DND-41 (cell line): Measurements from ENCODE around the gene TRAF2.
"Not testable (repeated sequence)": the region's sequence is repeated elsewhere in the genome, so short reads cannot be mapped to it uniquely, and the experiment has no call there.

ENCODE experiments used
- ATAC-seq: fragments of 200-7000 bp; cut with Tn5 transposase; 3 replicates; pipeline ENCODE4 v1.9.1; 2021; ENCODE audit warnings: low read depth; ENCODE audit not compliant: insufficient read depth
- DNase-seq: peaks from one replicate; pipeline ENCODE4 v3.0.0-alpha.2; 2020
- H2AFZ ChIP-seq: 2 replicates; pipeline ENCODE4 v1.6.0; 2012; ENCODE audit warnings: low read depth, low read length
- H3K27ac ChIP-seq: 2 replicates; pipeline ENCODE4 v1.5.1; 2012; ENCODE audit warnings: low read length, inconsistent platforms
- H3K27me3 ChIP-seq: fragments of 200-600 bp; sonication (generic); 2 replicates; pipeline ENCODE4 v1.6.0; 2012; ENCODE audit warnings: low read length, mild to moderate bottlenecking, inconsistent platforms; ENCODE audit not compliant: insufficient read depth, poor library complexity
- H3K36me3 ChIP-seq: 2 replicates; pipeline ENCODE4 v1.5.1; 2012; ENCODE audit warnings: low read length, inconsistent platforms; ENCODE audit not compliant: insufficient read depth
- H3K4me1 ChIP-seq: 2 replicates; pipeline ENCODE4 v1.5.1; 2012; ENCODE audit warnings: mild to moderate bottlenecking, low read length; ENCODE audit not compliant: insufficient read depth
- H3K4me2 ChIP-seq: 2 replicates; pipeline ENCODE4 v1.6.0; 2012; ENCODE audit warnings: mild to moderate bottlenecking, moderate library complexity, low read length, inconsistent platforms; ENCODE audit not compliant: insufficient read depth
- H3K4me3 ChIP-seq, 2 experiments: fragments of 200-600 bp in 1 of 2; shearing (Covaris generic) in 1 of 2; 2 replicates each; pipeline ENCODE4 v1.5.1; 2012 to 2016; ENCODE audit warnings: inconsistent platforms in 2 of 2, low read length in 2 of 2, mild to moderate bottlenecking in 2 of 2, low read depth in 1 of 2, moderate library complexity in 1 of 2
- H3K79me2 ChIP-seq: 2 replicates; pipeline ENCODE4 v1.6.0; 2012; ENCODE audit warnings: low read length, inconsistent platforms; ENCODE audit not compliant: insufficient read depth
- H3K9ac ChIP-seq: 2 replicates; pipeline ENCODE4 v1.6.0; 2012; ENCODE audit warnings: low read depth, mild to moderate bottlenecking, inconsistent platforms, low read length, moderate library complexity
- H3K9me3 ChIP-seq: 2 replicates; pipeline ENCODE4 v1.5.1; 2012; ENCODE audit warnings: low read length, moderate library complexity, mild to moderate bottlenecking, inconsistent platforms; ENCODE audit not compliant: insufficient read depth, severe bottlenecking
- H4K20me1 ChIP-seq: 2 replicates; pipeline ENCODE4 v1.6.0; 2012; ENCODE audit warnings: low read length; ENCODE audit not compliant: insufficient read depth
- EZH2 ChIP-seq: IDR thresholded peaks from 3 replicates; pipeline ENCODE4 v1.6.1; 2012; ENCODE audit warnings: borderline replicate concordance, low read depth, mild to moderate bottlenecking, moderate library complexity, low read length, inconsistent platforms; ENCODE audit not compliant: severe bottlenecking
- TF ChIP-seq, protein P1 (sequence below): IDR thresholded peaks from 2 replicates; pipeline ENCODE4 v1.5.1; 2012; ENCODE audit warnings: borderline replicate concordance, low read length, moderate library complexity, mild to moderate bottlenecking; ENCODE audit not compliant: poor library complexity, severe bottlenecking; ENCODE audit errors: extremely low read depth

The TRAF2 gene

DNA sequence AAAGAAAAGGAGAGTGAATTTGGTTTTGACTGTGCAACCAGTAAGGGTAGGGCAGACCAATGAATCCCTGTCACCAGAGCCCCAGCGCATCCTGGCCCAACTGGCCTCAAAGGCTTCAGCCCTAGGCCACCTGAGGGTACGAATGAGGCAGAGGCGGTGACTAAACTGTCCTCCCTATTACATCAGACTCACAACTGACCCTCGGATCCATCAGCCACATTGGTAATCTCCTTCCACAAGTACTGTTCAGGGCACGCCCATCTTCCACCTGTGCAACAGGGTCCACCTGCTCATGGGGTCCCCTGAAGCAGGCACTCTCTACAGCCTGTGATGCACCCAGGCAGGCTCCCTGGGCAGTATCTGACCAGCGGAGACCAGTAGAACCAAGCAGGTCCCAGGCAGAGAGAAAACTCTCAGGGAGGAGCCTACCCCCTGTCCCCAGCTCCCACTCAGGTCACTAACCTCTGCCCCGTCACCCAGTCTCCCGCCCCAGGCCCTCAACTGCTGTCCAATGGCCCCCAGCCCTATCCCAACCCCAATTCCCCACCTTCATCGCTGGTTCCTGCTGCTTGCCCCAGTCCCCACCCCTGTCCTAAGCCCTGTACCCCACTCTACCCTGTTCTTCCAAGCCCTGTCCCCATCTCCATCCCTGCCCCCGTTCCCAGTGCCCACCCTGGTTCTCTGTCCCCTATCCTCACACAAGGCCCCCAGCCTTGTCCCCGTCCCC is 21.1 kb upstream of the TRAF2 start:
- peak overlapping the region; percentile 85 for H3K4me2 ChIP-seq
- peaks cover 37% of the 10 kb centered on the region for H3K36me3 ChIP-seq
- no peak overlapping the region for H2AFZ ChIP-seq
- ATAC-seq = no peak
- H3K79me2 ChIP-seq = peaks cover 35% of the 10 kb centered on the region
- no peak for DNase-seq
- peaks cover 20% of the 10 kb centered on the region for H4K20me1 ChIP-seq
- peak overlapping the region; percentile 88 to 97; a peak in 3 of 4 replicates for H3K4me3 ChIP-seq
- TF ChIP-seq, protein P1, sequence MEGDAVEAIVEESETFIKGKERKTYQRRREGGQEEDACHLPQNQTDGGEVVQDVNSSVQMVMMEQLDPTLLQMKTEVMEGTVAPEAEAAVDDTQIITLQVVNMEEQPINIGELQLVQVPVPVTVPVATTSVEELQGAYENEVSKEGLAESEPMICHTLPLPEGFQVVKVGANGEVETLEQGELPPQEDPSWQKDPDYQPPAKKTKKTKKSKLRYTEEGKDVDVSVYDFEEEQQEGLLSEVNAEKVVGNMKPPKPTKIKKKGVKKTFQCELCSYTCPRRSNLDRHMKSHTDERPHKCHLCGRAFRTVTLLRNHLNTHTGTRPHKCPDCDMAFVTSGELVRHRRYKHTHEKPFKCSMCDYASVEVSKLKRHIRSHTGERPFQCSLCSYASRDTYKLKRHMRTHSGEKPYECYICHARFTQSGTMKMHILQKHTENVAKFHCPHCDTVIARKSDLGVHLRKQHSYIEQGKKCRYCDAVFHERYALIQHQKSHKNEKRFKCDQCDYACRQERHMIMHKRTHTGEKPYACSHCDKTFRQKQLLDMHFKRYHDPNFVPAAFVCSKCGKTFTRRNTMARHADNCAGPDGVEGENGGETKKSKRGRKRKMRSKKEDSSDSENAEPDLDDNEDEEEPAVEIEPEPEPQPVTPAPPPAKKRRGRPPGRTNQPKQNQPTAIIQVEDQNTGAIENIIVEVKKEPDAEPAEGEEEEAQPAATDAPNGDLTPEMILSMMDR = no peak
- no peak for TF ChIP-seq EZH2
- H3K9me3 ChIP-seq = no peaks in the 10 kb centered on the region
- H3K27ac ChIP-seq = peak overlapping the region; percentile 2
- no peaks in the 10 kb centered on the region for H3K27me3 ChIP-seq
- H3K4me1 ChIP-seq = peaks cover 28% of the 10 kb centered on the region
- peak overlapping the region; percentile 85 for H3K9ac ChIP-seq

DNA sequence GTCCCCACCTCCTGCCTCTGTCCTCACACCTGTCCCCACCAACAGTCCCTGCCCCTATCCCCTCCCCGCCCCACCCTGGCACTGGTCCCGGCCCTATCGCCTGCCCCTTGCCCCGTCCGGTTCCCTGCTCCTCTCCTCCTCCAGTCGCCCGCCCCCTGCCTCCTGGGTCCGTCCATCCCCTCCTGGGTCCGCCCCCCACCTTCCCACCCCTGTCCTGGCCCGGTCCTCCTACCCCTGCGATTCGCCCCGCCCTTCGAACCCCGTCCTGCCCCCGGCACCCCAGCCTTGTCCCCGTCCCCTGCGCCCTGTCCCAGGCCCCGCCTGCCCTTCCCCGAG is 20.6 kb upstream of the TRAF2 start:
- Histone ChIP-seq H3K9me3 (no peaks in the 10 kb centered on the region), H3K9ac (peak overlapping the region; percentile 85), H3K79me2 (peaks cover 35% of the 10 kb centered on the region), H3K4me3 (peak overlapping the region; percentile 88 to 97; a peak in 3 of 4 replicates), H3K27me3 (no peaks in the 10 kb centered on the region), H3K4me2 (peak overlapping the region; percentile 85), H3K4me1 (peaks cover 28% of the 10 kb centered on the region), H4K20me1 (peaks cover 16% of the 10 kb centered on the region), H3K27ac (peak overlapping the region; percentile 77; the same call in 1 of the 2 replicates), H3K36me3 (peaks cover 33% of the 10 kb centered on the region), H2AFZ (peak overlapping the region; percentile 85)
- no peak; the same call in 2 of the 3 replicates for ATAC-seq
- TF ChIP-seq, protein P1 = no peak
- TF ChIP-seq EZH2 = no peak
- no peak for DNase-seq

DNA sequence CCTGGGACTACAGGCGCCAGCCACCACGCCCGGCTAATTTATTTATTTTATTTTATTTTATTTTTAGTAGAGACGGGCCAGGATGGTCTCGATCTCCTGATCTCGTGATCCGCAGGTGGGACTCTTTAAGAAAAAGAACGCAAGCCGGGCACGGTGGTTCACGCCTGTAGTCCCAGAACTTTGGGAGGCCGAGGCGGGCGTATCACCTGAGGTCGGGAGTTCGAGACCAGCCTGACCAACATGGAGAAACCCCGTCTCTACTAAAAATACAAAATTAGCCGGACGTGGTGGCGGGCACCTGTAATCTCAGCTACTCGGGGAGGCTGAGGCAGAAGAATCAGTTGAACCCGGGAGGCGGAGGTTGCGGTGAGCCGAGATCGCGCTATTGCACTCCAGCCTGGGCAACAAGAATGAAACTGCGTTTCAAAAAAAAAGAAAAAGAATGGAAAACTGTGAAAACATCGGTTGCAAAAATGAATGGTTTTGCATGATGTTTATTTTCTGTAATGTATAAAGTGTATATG is 19.4 kb upstream of the TRAF2 start:
- Histone ChIP-seq H3K9ac (peak overlapping the region; percentile 85), H3K4me3 (peak overlapping the region; percentile 51 to 97; a peak in 3 of 4 replicates), H3K36me3 (peaks cover 21% of the 10 kb centered on the region), H3K79me2 (peaks cover 35% of the 10 kb centered on the region), H3K4me2 (peak overlapping the region; percentile 85), H3K4me1 (peaks cover 28% of the 10 kb centered on the region), H4K20me1 (peaks cover 16% of the 10 kb centered on the region)
- DNase-seq, H3K27me3 ChIP-seq, H2AFZ ChIP-seq, ATAC-seq, H3K27ac ChIP-seq, H3K9me3 ChIP-seq: not testable (repeated sequence)

DNA sequence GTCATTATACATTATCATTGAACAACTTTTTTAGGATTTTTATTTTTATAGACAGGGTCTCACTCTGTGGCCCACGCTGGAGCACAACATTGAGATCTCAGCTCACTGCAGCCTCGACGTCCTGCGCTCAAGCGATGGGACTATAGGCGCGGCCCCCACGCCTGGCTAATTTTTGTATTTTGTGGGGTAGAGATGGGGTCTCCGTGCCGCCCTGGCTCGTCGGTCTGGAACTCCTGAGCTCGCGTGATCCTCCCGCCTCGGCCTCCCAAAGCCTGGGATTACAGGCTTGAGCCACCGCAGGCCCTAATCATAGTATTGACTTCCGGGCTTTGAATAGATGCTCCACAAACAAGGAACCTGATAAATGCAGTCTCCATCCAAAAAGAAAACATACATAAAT is 18.8 kb upstream of the TRAF2 start:
- no peak for ATAC-seq
- H3K27ac ChIP-seq = no peak overlapping the region
- H2AFZ ChIP-seq = no peak overlapping the region
- H3K9me3 ChIP-seq = peaks cover 5% of the 10 kb centered on the region
- peaks cover 28% of the 10 kb centered on the region for H3K4me1 ChIP-seq
- peak overlapping the region in 1 of 2 experiments; percentile 97; a peak in 1 of 4 replicates for H3K4me3 ChIP-seq
- DNase-seq = no peak
- peak overlapping the region; percentile 85 for H3K4me2 ChIP-seq
- no peak overlapping the region for H3K9ac ChIP-seq
- peaks cover 16% of the 10 kb centered on the region for H4K20me1 ChIP-seq
- no peaks in the 10 kb centered on the region for H3K27me3 ChIP-seq
- peaks cover 16% of the 10 kb centered on the region for H3K36me3 ChIP-seq
- TF ChIP-seq EZH2 = no peak
- TF ChIP-seq, protein P1 = no peak
- peaks cover 35% of the 10 kb centered on the region for H3K79me2 ChIP-seq
